ENCODE measurements around the gene CNTFR. TPM values are rescaled to one million over a fixed set of nuclear protein-coding genes. Genes with fewer than 3 reads are reported as not detected.

Gene CNTFR
- total and polyA plus RNA-seq, 2 of the 8 experiments (the other 6 are each of a cell fraction or from before 2014, with no cell fraction given) = 1.2 to 4.2 TPM

DNA sequence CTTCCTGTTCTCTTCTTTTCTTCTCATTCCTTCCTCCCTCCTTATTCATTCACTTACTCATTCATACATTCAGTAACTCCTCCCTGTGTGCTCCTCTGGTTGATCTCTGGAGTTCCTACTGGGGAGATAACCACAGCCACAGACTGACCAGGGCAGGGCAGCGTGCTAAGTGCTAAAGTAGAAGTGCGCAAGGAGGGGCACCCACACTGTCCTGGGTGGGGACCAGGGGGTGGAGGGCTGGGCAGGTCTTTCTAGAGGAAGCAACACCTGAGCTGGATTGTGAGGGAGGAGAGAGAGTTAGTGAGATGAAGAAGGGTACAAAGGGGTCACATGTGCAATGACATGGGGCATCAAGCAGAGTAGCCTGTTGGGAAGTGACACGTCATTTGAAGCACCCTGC, 80.6 kb downstream of the CNTFR start (continued):
- TF ChIP-seq RNF2 (IDR thresholded peaks at IDR 0.05; ENCODE audit: borderline replicate concordance, low read depth, low read length, missing control alignments, poor library complexity, severe bottlenecking) = no peak
- TF ChIP-seq MAFK (IDR thresholded peaks at IDR 0.05; ENCODE audit: low read depth, low read length) = no peak

Data from H1 (cell line).